Stimulated activated CD8-positive, alpha-beta memory T cell treated with anti-CD3 and anti-CD28 coated beads, Interleukin-15, amount 100 ng/mL, for 48 hours (primary cell): Measurements from ENCODE around the gene TLE4.
"Not testable (repeated sequence)": the region's sequence is repeated elsewhere in the genome, so short reads cannot be mapped to it uniquely, and the experiment has no call there.

ENCODE experiments used
- DNase-seq, 2 donors: peaks; one replicate each; pipeline ENCODE4 v3.0.0-alpha.2; 2020; ENCODE audit warnings: low read depth in 2 of 2

Gene TLE4

GRCh38 chr9:79736051-79736450, 164.3 kb downstream of the TLE4 start:
- no peak for DNase-seq

GRCh38 chr9:79741381-79741780, 169.6 kb downstream of the TLE4 start:
- no peak for DNase-seq

DNA sequence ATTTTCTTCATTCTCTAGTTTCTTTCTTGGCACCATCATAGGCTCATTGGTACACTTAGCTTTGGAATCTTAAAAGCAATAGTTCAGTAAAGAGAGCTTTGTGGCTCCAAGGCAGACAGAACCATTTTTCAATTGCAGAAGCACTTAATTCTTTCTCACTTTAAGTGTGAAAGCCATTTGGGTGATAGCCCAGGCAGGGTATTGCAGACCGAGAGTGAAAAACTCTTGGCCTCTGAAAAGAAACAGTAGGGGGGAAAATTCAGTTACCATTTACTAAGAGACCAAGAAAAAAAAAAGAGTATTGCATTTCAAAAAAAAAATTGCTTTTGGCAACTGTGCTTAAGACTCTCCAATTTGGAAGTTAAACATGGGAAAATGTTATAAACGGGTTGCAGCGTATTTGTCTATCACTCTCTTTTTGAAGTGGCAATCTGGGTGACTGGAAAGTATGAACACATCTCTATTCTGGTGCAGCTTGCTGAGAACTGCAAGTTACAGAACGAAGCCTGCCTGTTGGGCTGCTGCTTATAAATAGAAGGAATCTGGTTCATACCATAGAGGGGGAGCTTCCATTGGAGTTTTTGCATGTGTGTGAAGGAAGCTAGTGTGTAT, 170.5 kb downstream of the TLE4 start:
- no peak for DNase-seq

- DNase-seq: no peak
Observed at GRCh38 chr9:79744521-79744920, 172.8 kb downstream of the TLE4 start.

GRCh38 chr9:79745752-79746336, 174.1 kb downstream of the TLE4 start:
- DNase-seq: no peak

DNA sequence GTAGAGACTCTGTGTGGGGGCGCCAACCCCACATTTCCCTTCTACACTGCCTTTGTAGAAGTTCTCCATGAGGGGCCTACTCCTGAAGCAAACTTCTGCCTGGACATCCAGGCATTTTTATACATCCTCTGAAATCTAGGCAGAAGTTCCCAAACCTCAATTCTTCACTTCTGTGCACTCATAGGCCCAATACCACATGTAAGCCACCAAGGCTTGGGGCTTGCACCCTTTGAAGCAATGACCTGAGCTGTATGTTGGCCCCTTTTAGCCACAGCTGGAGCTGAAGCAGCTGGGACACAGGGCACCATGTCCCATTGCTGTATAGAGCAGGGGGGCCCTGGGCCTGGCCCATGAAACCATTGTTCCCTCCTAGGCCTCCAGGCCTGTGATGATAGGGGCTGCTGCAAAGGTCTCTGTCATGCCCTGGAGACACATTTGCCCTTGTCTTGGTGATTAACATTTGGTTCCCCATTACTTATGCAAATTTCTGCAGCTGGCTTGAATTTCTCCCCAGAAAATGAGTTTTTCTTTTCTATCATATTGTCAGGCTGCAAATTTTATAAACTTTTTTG, 180.2 kb downstream of the TLE4 start:
- not testable (repeated sequence) for DNase-seq

GRCh38 chr9:79756414-79756813, 184.6 kb downstream of the TLE4 start:
- no peak for DNase-seq

DNA sequence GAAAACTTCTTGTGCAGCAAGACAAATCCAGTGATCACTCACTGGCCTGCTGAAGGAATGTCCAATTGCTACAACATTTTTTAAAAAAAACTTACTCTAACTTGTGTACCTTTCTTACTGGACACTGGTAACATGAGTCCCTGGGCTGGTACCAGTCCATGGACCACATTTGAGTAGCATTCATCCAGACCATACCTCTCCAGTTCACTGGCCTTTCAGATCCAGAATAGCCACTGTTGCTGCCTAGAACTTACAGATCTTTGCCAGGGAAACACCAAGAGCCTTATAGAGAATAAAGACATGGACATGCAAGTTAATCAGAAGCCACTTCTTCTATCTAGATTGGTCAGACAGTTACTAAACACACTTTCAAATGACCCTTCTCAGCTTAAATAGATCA, 185.3 kb downstream of the TLE4 start:
- no peak for DNase-seq

GRCh38 chr9:79757881-79758669, 186.3 kb downstream of the TLE4 start:
- DNase-seq: no peak

- no peak for DNase-seq
Observed at GRCh38 chr9:79759460-79759859, 187.7 kb downstream of the TLE4 start.

DNA sequence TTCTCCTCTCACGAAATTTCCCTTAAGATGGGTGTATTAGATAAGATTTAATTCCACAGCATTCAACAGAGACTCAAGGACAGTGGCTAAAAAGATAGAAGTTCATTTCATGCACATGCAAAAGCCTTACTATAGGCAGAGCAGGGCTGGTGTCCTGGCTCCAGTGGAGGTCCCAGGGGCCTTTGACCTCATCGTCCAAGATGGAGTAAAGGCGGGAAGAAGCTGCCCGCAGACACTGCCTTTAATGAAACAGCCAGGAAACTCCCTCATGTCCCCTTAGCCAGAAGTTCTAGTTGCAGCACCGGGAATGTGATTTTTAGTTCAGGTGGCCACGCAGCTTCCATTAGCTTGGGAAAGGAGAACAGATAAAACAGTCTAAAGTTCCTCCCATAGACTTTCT, 190.3 kb downstream of the TLE4 start:
- DNase-seq: no peak

DNA sequence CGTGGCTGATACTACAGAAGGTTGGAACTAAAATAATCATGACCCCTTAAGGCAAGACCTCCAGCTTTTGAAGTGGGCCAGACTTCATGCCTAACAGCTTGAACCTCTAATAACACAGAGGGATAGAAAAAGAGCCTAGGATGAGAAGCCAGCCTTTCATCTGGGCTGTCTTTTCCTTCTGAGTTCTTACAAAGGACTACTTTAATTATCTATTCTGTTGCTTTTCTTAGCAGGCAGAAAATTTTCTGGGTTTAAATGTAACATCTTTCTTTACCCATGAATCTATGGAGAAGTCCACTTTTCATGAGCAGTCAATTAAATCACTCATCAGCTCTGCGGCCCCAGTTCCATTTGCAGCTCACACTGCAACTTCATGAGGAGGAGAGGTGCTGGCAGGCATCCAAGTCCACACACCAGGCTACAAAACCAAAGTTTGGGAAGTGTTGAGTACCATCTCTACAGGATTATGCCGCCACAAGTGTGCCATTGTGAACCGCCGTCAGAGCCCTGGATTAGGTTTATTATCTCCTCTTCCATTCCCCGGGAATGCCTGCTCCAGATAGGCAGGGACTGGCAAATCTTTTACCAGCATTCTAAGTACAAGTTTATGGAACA, 192.0 kb downstream of the TLE4 start:
- no peak for DNase-seq

- no peak for DNase-seq
Observed at GRCh38 chr9:79764374-79764773, 192.6 kb downstream of the TLE4 start.

DNA sequence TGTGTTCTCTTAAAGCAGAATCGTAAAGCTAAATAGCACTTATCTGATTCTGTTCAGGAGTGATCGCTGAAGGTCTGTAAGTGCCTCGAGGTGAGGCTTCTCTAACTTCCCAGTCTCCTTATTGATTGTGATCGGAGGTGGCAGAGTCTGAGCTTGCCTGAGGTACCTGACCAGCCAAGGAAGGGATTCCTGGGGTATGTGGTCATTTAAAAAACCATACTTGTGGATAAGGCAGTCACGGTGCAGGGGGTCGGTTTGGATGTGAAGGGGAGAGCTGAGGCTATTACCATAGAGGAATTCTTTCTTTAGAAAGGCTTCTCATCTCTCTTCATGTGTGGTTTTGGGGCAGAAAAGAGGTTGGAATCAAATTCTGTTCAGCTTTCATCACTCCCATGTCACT, 193.7 kb downstream of the TLE4 start:
- DNase-seq: no peak

- DNase-seq: no peak
Observed at GRCh38 chr9:79766091-79766490, 194.3 kb downstream of the TLE4 start.

GRCh38 chr9:79768194-79768593, 196.4 kb downstream of the TLE4 start:
- DNase-seq: no peak

GRCh38 chr9:79769476-79770275, 197.9 kb downstream of the TLE4 start:
- no peak for DNase-seq

- DNase-seq: no peak
Observed at GRCh38 chr9:79774356-79774755, 202.6 kb downstream of the TLE4 start.
